Astrocyte of the cerebellum (primary cell): ENCODE measurements around the gene PAN3.

ENCODE experiments used
- DNase-seq: peaks from one replicate; pipeline ENCODE4 v3.0.0-alpha.2; 2011; ENCODE audit warnings: low read depth
- H3K4me3 ChIP-seq: 2 replicates; pipeline ENCODE4 v1.5.1; 2011; ENCODE audit warnings: mild to moderate bottlenecking, low read depth, low read length, moderate library complexity
- in situ Hi-C: cut with HindIII; loops from 2 replicates; pipeline ENCODE4 v1.10.0; 2017; ENCODE audit warnings: low sequenced_read_pairs
- TF ChIP-seq, protein P1 (sequence below): IDR thresholded peaks from 2 replicates; pipeline ENCODE4 v1.5.1; 2012; ENCODE audit warnings: low read length, low read depth, moderate library complexity, mild to moderate bottlenecking; ENCODE audit errors: missing control alignments

Gene PAN3

DNA sequence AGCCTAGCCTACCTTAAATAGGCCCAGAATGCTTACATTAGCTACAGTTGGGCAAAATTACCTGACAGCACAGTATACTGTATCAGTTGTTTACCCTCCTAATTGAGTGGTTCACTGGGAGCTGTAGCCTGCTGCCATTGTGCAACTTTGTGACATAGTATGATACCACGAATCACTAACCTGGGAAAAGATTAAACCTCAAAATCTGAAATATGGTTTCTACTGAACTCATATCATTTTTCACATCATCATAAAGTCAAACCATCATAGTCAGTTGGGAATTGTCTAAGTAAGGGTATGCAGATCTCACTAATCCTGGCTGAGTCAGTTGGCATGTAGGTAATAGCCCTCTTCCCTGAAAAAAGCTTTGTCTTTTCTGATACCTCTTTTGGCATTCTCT, 9.2 kb downstream of the PAN3 start:
- DNase-seq = no peak
- in situ Hi-C loops = no loop called here
- TF ChIP-seq, protein P1, sequence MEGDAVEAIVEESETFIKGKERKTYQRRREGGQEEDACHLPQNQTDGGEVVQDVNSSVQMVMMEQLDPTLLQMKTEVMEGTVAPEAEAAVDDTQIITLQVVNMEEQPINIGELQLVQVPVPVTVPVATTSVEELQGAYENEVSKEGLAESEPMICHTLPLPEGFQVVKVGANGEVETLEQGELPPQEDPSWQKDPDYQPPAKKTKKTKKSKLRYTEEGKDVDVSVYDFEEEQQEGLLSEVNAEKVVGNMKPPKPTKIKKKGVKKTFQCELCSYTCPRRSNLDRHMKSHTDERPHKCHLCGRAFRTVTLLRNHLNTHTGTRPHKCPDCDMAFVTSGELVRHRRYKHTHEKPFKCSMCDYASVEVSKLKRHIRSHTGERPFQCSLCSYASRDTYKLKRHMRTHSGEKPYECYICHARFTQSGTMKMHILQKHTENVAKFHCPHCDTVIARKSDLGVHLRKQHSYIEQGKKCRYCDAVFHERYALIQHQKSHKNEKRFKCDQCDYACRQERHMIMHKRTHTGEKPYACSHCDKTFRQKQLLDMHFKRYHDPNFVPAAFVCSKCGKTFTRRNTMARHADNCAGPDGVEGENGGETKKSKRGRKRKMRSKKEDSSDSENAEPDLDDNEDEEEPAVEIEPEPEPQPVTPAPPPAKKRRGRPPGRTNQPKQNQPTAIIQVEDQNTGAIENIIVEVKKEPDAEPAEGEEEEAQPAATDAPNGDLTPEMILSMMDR = no peak
- no peak overlapping the region for H3K4me3 ChIP-seq

GRCh38 chr13:28159057-28159456, 20.7 kb downstream of the PAN3 start:
- in situ Hi-C loops = no loop called here

GRCh38 chr13:28161370-28161769, 23.0 kb downstream of the PAN3 start:
- no peak for DNase-seq
- TF ChIP-seq, protein P1 = no peak
- in situ Hi-C loops = no loop called here
- H3K4me3 ChIP-seq = no peak overlapping the region

More at GRCh38 chr13:28159057-28159456, 20.7 kb downstream of the PAN3 start:
- no peak overlapping the region for H3K4me3 ChIP-seq
- DNase-seq = no peak
- TF ChIP-seq, protein P1 = no peak

GRCh38 chr13:28163587-28163986, 25.2 kb downstream of the PAN3 start:
- no peak overlapping the region for H3K4me3 ChIP-seq
- DNase-seq = no peak
- in situ Hi-C loops = no loop called here
- TF ChIP-seq, protein P1 = no peak

DNA sequence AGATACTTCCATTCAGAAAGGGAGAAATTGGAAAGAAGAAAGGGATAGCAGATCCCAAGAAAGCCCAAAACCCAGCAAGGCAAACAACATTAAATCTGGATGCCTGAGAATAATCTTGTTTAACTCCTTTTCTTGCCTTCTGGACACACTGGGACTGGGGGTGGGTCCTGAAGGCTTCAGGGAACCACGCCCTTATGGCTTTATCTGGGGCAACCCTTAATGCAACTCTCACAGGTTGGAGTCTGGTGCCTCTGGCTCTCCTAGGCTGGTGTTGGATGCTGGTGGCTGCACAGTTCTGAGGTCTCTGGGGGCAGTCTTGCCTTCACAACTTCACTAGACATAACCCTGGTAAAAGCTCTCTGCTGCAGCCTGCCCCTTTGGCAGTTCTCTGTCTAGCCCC, 27.9 kb downstream of the PAN3 start:
- TF ChIP-seq, protein P1 = no peak
- in situ Hi-C loops = no loop called here
- DNase-seq = no peak
- no peak overlapping the region for H3K4me3 ChIP-seq

DNA sequence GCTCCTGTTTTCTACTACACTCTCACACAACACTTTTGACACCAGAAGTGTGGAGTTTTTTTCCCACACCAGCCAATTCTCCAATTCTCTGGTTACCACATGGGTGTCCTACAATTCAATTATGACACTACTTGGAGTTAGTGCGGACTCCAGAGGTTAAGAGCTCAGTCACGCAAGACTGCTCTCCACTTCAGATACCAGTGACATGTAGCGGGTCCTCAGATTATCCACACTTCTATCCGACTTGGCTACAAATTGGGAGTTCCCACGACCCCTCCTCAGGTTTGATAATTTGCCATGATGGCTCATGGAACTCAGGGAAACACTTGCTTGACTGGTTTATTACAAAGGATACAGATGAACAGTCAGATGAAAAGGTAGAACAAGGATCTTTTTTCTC, 32.9 kb downstream of the PAN3 start:
- TF ChIP-seq, protein P1 = no peak
- in situ Hi-C loops = no loop called here

GRCh38 chr13:28172947-28173346, 34.6 kb downstream of the PAN3 start:
- TF ChIP-seq, protein P1 = no peak
- in situ Hi-C loops = no loop called here
- DNase-seq = no peak
- no peak overlapping the region for H3K4me3 ChIP-seq

More for the DNA sequence above, 32.9 kb downstream of the PAN3 start:
- H3K4me3 ChIP-seq = no peak overlapping the region
- no peak for DNase-seq
